Ovary (tissue), 3 donors: ENCODE data around the gene MAGEC3.

ENCODE experiments used
- CTCF ChIP-seq, 3 donors: fragments of 450-650 bp in 2 of 3; fragments of 200-600 bp in 1 of 3; IDR thresholded peaks; one replicate each; pipeline versions ENCODE4 v1.5.1 to v1.8.0; 2016 to 2022; ENCODE audit warnings: antibody characterized with exemption in 3 of 3, mild to moderate bottlenecking in 1 of 3
- POLR2A ChIP-seq: fragments of 450-650 bp; IDR thresholded peaks from one replicate; pipeline ENCODE4 v1.6.1; 2017; ENCODE audit warnings: antibody characterized with exemption, mild to moderate bottlenecking, moderate library complexity
- donor health status: DM: no; HTN: no; CAD: no.

GRCh38 chrX:141947350-141947749 lies 109.2 kb downstream of the MAGEC3 start:
- TF ChIP-seq CTCF (IDR thresholded peaks at IDR 0.05) (no peak), POLR2A (no peak)
